DMS114 treated with DMSO at 0.1 percent for 48 hours (cell line): ENCODE data around the gene ARPC1A.

Experiments
- DNase-seq: peaks from one replicate; lab custom pipeline; 2025; ENCODE audit not compliant: unreplicated experiment; lab: John Stamatoyannopoulos, UW

ARPC1A gene

GRCh38 chr7:99407872-99408378 lies 82.2 kb downstream of the ARPC1A start:
- DNase-seq: no peak

GRCh38 chr7:99408379-99409191 lies 82.9 kb downstream of the ARPC1A start, which contains the start of the genes BUD31 and PDAP1:
BUD31 (plus strand) TSS chr7:99408969; CDS start chr7:99411093, 2,124 bp downstream.
PDAP1 (minus strand) TSS chr7:99408597; CDS start chr7:99408548, 49 bp downstream.
- DNase-seq: peak; percentile 88

GRCh38 chr7:99409192-99409572 lies 83.5 kb downstream of the ARPC1A start:
- DNase-seq: no peak

GRCh38 chr7:99409806-99410205 lies 84.1 kb downstream of the ARPC1A start:
- DNase-seq: no peak

- no peak for DNase-seq
Observed at GRCh38 chr7:99410635-99411034, 84.9 kb downstream of the ARPC1A start.

GRCh38 chr7:99415513-99416127 lies 89.9 kb downstream of the ARPC1A start:
- peak; percentile 54 for DNase-seq
